ENCODE data around the gene MACROD2.

DNA sequence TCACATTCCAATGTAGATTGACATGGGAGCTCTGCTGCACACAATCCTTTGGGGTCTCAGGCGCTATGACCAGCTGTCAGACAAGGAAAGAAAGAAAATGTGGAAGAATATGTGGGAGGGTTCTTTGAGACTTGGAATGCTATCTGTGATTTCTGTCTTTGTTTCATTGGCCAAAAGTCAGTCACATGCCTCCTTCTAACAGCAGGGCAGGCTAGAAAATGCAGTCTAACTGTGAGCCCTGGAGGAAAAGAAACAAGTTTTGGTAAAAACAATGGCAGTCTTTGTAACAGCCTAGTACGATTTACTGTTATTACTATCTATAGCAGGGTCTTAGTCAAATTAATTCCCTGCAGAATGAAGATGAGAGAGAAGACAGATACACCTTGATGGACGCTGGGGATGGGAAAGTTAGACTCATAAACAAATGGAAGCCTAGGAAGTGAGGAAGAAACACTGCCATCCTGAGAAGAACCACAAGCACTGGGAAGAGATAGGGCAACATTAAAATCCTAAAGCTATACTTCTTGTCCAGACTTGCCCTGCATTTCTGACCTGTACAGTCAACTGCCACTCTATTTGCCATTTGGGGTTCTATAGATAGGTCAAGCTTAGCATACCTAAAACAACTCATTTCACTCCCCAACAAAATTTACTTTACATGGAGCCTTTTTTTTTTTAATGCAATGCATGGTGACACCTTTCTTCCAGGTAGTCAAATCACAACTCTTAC is 1744.9 kb downstream of the MACROD2 start:
- TF ChIP-seq, protein P1, sequence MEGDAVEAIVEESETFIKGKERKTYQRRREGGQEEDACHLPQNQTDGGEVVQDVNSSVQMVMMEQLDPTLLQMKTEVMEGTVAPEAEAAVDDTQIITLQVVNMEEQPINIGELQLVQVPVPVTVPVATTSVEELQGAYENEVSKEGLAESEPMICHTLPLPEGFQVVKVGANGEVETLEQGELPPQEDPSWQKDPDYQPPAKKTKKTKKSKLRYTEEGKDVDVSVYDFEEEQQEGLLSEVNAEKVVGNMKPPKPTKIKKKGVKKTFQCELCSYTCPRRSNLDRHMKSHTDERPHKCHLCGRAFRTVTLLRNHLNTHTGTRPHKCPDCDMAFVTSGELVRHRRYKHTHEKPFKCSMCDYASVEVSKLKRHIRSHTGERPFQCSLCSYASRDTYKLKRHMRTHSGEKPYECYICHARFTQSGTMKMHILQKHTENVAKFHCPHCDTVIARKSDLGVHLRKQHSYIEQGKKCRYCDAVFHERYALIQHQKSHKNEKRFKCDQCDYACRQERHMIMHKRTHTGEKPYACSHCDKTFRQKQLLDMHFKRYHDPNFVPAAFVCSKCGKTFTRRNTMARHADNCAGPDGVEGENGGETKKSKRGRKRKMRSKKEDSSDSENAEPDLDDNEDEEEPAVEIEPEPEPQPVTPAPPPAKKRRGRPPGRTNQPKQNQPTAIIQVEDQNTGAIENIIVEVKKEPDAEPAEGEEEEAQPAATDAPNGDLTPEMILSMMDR (IDR thresholded peaks at IDR 0.05) = no peak
- no peak for TF ChIP-seq ZFX (IDR thresholded peaks at IDR 0.05; ENCODE audit: borderline replicate concordance)
